ENCODE data around the gene KIAA1549. TPM values are rescaled to one million over a fixed set of nuclear protein-coding genes. Genes with fewer than 3 reads are reported as not detected.

KIAA1549 gene
- total and polyA plus RNA-seq, 2 donors (not counting 1 experiment from before 2014, with no cell fraction given), result under 0.01 to 0.52 TPM

GRCh38 chr7:138802706-138803105 is 178.5 kb downstream of the KIAA1549 start:
- ChIA-PET CTCF (no interaction called here), POLR2A (no interaction called here)
- no peak overlapping the region for H3K4me2 ChIP-seq (replicated peaks; ENCODE audit: low read depth, low read length, poor library complexity, severe bottlenecking)
- H2AFZ ChIP-seq (ENCODE audit: insufficient read depth, low read depth, low read length, poor library complexity, severe bottlenecking), result no peak overlapping the region
- DNase-seq (no peak), ATAC-seq (ENCODE audit: low read depth) (no peak)
- no peaks in the 10 kb centered on the region for H4K20me1 ChIP-seq (ENCODE audit: control insufficient read depth, insufficient read depth, low read length, poor library complexity, severe bottlenecking)
- H3K4me1 ChIP-seq (ENCODE audit: control insufficient read depth in 2 of 2, insufficient read depth in 2 of 2, low read length in 2 of 2), result no peaks in the 10 kb centered on the region
- H3K36me3 ChIP-seq (replicated peaks in 1 of 2; ENCODE audit: control extremely low read depth in 1 of 2, control insufficient read depth in 1 of 2, extremely low read depth in 1 of 2, insufficient read depth in 2 of 2, low read length in 1 of 2), result no peaks in the 10 kb centered on the region
- H3K27ac Mint-ChIP-seq, result no peak overlapping the region
- no peaks in the 10 kb centered on the region for H3K4me1 Mint-ChIP-seq
- no peak overlapping the region for H3K4me3 ChIP-seq (ENCODE audit: control extremely low read depth in 1 of 5, extremely low read depth in 1 of 5, insufficient read depth in 1 of 5, low read depth in 2 of 5, low read length in 4 of 5)
- no peaks in the 10 kb centered on the region for H3K27me3 ChIP-seq (replicated peaks in 1 of 4; ENCODE audit: control extremely low read depth in 1 of 4, control insufficient read depth in 3 of 4, insufficient read depth in 4 of 4, low read length in 3 of 4)
- H3K27ac ChIP-seq (ENCODE audit: low read length in 2 of 2), result no peak overlapping the region
- intact Hi-C loops (cut with micrococcal nuclease), result no loop called here
- H3K9ac ChIP-seq (ENCODE audit: low read length), result no peak overlapping the region
- H3K79me2 ChIP-seq (ENCODE audit: control insufficient read depth, insufficient read depth, low read length), result no peaks in the 10 kb centered on the region
- peaks cover 4% of the 10 kb centered on the region for H3K9me3 Mint-ChIP-seq (ENCODE audit: insufficient read depth)
- H3K9me3 ChIP-seq (ENCODE audit: control extremely low read depth in 1 of 3, control insufficient read depth in 2 of 3, insufficient read depth in 1 of 3, low read length in 2 of 3), result peaks cover 0 to 2% (median under 1%) of the 10 kb centered on the region in 3 donors
- no peak overlapping the region for H3K4me3 Mint-ChIP-seq
- 99% methylated on average over 13 of the region's 18 CpGs for WGBS (ENCODE audit: insufficient coverage)
- TF ChIP-seq EZH2 (IDR thresholded peaks at IDR 0.05; ENCODE audit: borderline replicate concordance, insufficient read depth, low read depth, low read length, poor library complexity, severe bottlenecking) (no peak), CTCF (IDR thresholded peaks at IDR 0.05) (no peak)
- peaks cover 4% of the 10 kb centered on the region for H3K27me3 Mint-ChIP-seq

GRCh38 chr7:138801256-138801655 is 179.9 kb downstream of the KIAA1549 start:
- no peak overlapping the region for H3K27ac ChIP-seq (ENCODE audit: low read length in 2 of 2)
- 98% methylated on average over 3 of the region's 3 CpGs for WGBS (ENCODE audit: insufficient coverage)
- no peaks in the 10 kb centered on the region for H4K20me1 ChIP-seq (ENCODE audit: control insufficient read depth, insufficient read depth, low read length, poor library complexity, severe bottlenecking)
- TF ChIP-seq CTCF (IDR thresholded peaks at IDR 0.05), result no peak
- TF ChIP-seq EZH2 (IDR thresholded peaks at IDR 0.05; ENCODE audit: borderline replicate concordance, insufficient read depth, low read depth, low read length, poor library complexity, severe bottlenecking), result no peak
- H3K4me1 Mint-ChIP-seq, result no peaks in the 10 kb centered on the region
- H3K4me3 ChIP-seq (ENCODE audit: control extremely low read depth in 1 of 5, extremely low read depth in 1 of 5, insufficient read depth in 1 of 5, low read depth in 2 of 5, low read length in 4 of 5), result no peak overlapping the region
- H3K27me3 ChIP-seq (replicated peaks in 1 of 4; ENCODE audit: control extremely low read depth in 1 of 4, control insufficient read depth in 3 of 4, insufficient read depth in 4 of 4, low read length in 3 of 4), result no peaks in the 10 kb centered on the region
- peaks cover 4% of the 10 kb centered on the region for H3K27me3 Mint-ChIP-seq
- no peak overlapping the region for H3K27ac Mint-ChIP-seq
- CTCF ChIA-PET, result no interaction called here
- H3K36me3 ChIP-seq (replicated peaks in 1 of 2; ENCODE audit: control extremely low read depth in 1 of 2, control insufficient read depth in 1 of 2, extremely low read depth in 1 of 2, insufficient read depth in 2 of 2, low read length in 1 of 2), result no peaks in the 10 kb centered on the region
- DNase-seq (no peak), ATAC-seq (ENCODE audit: low read depth) (no peak)
- intact Hi-C loops (cut with micrococcal nuclease), result no loop called here
- H2AFZ ChIP-seq (ENCODE audit: insufficient read depth, low read depth, low read length, poor library complexity, severe bottlenecking), result no peak overlapping the region
- no peaks in the 10 kb centered on the region for H3K79me2 ChIP-seq (ENCODE audit: control insufficient read depth, insufficient read depth, low read length)
- no peak overlapping the region for H3K9ac ChIP-seq (ENCODE audit: low read length)
- no peaks in the 10 kb centered on the region for H3K9me3 ChIP-seq (ENCODE audit: control extremely low read depth in 1 of 3, control insufficient read depth in 2 of 3, insufficient read depth in 1 of 3, low read length in 2 of 3)
- no peaks in the 10 kb centered on the region for H3K9me3 Mint-ChIP-seq (ENCODE audit: insufficient read depth)
- POLR2A ChIA-PET, result no interaction called here
- H3K4me3 Mint-ChIP-seq, result no peak overlapping the region
- H3K4me2 ChIP-seq (replicated peaks; ENCODE audit: low read depth, low read length, poor library complexity, severe bottlenecking), result no peak overlapping the region
- no peaks in the 10 kb centered on the region for H3K4me1 ChIP-seq (ENCODE audit: control insufficient read depth in 2 of 2, insufficient read depth in 2 of 2, low read length in 2 of 2)

Data from B cell (primary cell).